Measurements from ENCODE around the gene MAG.

MAG gene

GRCh38 chr19:35298561-35298972, 6.6 kb downstream of the MAG start:
- DNase-seq (ENCODE audit: low read depth in 2 of 2) = no peak

DNA sequence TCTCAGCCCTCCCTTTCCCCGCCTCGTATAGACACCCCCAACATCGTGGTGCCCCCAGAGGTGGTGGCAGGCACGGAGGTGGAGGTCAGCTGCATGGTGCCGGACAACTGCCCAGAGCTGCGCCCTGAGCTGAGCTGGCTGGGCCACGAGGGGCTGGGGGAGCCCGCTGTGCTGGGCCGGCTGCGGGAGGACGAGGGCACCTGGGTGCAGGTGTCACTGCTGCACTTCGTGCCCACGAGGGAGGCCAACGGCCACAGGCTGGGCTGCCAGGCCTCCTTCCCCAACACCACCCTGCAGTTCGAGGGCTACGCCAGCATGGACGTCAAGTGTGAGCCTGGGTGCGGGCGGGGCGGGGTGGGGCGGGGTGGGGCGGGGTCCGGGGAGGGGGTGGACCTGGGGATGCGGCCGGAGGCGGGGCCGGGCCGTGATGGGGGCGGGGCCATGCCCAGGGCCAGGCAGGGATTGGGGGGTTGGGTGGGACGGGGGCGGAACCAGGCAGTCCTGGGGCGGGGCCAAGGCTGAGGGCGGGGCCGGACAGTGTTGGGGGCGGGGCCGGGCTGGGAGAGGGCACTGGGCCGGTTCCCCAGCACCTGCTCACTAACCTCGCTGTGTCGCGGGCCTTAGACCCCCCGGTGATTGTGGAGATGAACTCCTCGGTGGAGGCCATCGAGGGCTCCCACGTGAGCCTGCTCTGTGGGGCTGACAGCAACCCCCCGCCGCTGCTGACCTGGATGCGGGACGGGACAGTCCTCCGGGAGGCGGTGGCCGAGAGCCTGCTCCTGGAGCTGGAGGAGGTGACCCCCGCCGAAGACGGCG, 7.8 kb downstream of the MAG start:
- DNase-seq (ENCODE audit: low read depth in 2 of 2) = no peak

DNA sequence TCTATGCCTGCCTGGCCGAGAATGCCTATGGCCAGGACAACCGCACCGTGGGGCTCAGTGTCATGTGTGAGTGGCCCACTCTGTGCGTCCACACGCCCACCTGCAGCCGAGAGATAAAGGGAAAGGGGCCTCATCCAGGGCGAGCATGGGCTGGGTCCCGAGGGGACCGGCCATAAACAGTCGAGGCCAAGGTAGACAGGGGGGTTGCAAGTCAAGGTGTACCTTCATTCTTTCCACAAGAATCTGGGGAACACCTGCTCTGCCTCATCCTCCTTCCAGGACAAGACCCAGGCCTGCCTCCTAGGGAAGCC, 8.3 kb downstream of the MAG start:
- no peak for DNase-seq (ENCODE audit: low read depth in 2 of 2)

DNA sequence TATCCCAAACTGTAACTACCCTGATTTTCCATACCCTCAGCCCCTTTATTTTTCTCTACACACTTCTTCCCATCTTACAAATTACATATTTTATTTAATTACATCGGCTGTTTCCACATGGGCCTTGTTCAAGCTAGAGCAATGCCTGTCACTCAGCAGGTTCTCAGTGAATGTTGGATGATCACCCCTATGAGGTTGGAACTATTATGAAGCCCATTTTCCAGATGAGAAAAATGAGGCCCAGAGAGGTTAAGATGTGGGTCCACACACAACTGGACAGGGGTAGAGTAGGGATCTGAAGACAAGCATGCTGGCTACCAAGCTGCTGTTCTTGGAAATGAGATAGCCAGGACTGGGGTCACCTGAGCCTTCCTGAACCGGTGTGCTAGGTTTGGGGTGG, 10.0 kb downstream of the MAG start:
- DNase-seq (ENCODE audit: low read depth in 2 of 2) = no peak

DNA sequence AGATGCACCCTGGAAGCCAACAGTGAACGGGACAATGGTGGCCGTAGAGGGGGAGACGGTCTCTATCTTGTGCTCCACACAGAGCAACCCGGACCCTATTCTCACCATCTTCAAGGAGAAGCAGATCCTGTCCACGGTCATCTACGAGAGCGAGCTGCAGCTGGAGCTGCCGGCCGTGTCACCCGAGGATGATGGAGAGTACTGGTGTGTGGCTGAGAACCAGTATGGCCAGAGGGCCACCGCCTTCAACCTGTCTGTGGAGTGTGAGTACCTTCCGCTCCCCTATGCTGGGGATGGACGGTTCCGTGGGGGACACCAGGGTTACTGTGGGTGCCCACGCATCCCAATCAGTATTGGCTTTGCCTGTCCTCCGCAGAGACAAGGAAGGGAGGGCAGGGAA, 10.5 kb downstream of the MAG start:
- DNase-seq (ENCODE audit: low read depth in 2 of 2) = no peak

- DNase-seq (ENCODE audit: low read depth in 2 of 2) = no peak
These were observed 11.5 kb downstream of the MAG start for GRCh38 chr19:35303357-35303915.

DNA sequence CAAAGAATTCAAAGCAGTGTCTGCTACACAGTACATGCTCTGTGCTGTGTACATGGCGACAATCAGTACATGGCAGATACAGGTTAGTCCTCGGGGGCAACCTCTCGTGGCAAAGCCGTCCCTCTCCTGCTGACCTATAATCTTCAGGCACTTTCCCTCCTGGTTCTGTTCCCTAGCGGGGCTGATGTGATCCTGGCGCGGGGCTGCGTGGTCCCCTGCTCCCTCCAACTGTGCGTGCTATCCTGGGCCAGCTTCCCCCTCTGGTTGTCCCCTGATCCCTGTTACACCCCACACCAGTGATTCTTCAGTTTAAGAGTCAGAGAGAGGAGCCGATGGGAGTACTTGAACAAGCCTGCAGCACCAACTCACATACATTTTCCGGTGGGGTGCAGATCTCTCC, 12.1 kb downstream of the MAG start:
- DNase-seq (ENCODE audit: low read depth in 2 of 2) = no peak

GRCh38 chr19:35305181-35305580, 13.2 kb downstream of the MAG start:
- DNase-seq (ENCODE audit: low read depth in 2 of 2) = no peak

GRCh38 chr19:35306473-35307246, 14.7 kb downstream of the MAG start:
- DNase-seq (ENCODE audit: low read depth in 2 of 2) = no peak

DNA sequence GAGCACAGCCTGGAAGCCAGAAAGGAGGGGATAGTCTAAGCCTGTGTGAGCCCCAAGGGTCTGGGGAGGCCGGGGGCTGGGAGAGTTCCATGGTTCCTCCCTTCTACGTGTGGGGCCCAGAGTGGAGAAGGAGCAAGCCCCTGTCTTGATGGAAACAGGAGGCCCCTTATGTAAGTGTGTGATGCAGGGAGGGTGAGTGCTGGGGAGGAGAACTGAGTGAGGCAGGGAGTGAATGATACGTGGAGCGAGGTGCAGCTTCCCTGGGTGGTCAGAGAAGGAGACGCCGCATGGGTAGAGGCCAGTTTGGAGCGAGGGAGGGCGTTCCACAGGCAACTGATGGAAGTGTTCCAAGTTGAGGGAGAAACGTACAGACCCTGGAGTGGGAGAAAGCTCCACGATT, 16.0 kb downstream of the MAG start:
- no peak for DNase-seq (ENCODE audit: low read depth in 2 of 2)

DNA sequence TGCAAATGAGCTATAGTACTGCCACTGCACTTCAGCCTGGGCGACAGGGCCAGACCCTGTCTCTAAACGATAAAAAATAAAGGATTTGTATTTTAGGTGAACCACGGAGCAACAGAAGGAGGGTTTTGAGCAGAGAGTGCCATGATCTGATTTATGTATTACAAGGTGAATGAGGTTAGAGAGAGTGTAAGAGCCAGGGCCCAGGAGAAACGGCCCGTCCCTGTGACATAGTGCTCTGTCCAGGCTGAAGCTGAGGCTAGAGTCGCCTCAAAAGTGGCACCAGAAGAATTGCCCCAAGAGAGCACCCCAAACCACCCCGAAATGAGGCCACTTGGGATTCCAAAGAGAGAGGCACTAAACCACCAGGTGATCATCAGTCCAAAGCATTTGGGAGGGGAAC, 16.9 kb downstream of the MAG start:
- DNase-seq (ENCODE audit: low read depth in 2 of 2) = no peak

DNA sequence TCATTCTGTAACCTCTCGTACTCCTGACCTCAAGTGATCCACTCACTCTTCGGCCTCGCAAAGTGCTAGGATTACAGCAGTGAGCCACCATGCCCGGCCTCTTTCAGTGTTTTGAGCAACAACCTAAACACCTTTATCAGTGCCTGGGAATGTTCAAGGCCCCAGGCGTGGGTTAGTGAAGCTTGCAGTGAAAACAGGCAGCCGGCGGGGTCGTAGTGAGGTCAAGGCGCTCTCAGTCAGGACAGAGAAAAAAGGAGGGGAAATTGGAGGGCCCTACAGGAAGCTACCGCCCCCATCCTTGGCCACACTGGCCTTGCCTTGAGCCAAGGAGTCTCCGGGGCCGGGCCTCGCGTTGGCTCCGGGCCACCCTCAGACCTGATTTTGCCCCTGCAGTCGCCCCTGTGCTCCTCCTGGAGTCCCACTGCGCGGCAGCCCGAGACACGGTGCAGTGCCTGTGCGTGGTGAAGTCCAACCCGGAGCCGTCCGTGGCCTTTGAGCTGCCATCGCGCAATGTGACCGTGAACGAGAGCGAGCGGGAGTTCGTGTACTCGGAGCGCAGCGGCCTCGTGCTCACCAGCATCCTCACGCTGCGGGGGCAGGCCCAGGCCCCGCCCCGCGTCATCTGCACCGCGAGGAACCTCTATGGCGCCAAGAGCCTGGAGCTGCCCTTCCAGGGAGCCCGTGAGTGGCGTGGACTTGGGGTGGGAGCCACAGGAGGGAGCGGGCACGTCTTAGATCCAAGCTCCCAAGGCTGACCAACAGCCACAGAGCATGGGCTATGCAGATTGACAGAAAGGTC, 17.7 kb downstream of the MAG start:
- no peak for DNase-seq (ENCODE audit: low read depth in 2 of 2)

DNA sequence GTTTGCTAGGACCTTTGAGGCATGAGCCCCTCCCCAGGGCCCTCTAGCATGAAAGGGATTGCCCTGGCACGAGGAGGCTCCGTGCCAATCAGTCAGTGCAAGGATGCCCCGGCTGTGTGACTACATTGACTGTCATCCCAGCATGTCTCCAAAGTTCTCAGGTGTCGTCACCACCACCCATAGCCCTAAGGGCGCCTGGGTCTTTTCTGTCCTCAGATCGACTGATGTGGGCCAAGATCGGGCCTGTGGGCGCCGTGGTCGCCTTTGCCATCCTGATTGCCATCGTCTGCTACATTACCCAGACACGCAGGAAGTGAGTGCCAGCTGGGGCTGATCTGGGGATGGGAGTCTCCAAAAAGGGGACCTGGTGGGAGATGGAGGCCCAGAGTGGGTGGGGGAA, 18.4 kb downstream of the MAG start:
- no peak for DNase-seq (ENCODE audit: low read depth in 2 of 2)

DNA sequence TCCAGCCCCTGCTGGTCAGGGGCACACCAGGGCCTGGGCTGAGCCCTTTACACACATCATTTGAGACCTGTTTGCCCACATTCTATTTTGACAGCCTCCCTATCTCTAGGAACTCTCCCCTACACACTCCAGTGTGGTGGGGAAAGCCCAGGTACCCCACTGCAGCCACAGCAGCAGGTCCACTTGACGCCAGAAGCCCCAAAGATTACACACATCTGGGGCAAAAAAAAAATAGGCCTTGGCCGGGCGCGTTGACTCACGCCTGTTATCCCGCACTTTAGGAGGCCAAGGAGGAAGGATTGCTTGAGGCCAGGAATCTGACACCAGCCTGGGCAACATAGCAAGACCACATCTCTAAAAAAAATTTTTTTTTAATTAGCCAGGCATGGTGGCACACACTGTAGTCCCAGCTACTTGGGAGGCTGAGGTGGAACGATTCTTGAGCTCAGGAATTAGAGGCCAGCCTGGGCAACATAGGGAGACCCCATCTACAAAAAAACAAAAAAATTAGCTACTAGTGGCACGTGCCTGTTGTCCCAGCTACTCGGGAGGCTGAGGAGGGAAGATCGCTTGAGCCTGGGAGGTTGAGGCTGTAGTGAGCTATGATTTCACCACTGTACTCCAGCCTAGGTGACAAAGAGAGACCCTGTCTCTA, 19.0 kb downstream of the MAG start:
- DNase-seq (ENCODE audit: low read depth in 2 of 2) = no peak

DNA sequence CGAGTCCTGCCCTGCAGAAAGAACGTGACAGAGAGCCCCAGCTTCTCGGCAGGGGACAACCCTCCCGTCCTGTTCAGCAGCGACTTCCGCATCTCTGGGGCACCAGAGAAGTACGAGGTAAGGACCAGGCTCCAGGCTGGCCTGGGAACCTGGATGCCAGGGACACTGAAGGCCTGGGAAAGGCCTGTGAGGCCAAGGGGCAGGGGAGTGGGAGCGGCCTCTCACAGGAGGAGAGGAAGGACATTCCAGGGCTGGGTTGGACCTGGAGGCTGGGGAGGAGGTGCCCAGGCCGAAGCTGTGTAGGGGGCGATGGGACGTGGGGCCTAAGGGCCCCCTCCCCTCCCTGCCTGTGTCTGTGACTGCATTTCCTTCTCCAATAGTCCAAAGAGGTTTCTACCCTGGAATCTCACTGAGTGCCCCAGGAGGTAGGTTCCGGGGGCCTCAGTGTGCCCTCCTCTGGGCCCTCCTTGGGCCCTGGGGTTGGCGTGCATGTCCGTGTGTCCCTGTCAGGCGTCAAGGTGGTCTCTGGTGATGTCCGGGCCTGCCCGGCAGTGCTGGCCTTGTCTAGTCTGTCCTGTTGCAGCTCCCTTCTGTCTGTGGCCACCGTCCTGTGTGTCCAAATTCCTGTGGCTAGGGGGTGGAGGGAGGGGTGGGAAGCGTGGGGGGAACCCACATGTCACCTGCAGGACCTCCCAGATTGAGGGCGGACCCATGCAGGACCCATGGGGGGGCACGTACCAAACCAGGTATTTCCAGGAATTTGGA, 20.1 kb downstream of the MAG start:
- DNase-seq (ENCODE audit: low read depth in 2 of 2) = no peak

DNA sequence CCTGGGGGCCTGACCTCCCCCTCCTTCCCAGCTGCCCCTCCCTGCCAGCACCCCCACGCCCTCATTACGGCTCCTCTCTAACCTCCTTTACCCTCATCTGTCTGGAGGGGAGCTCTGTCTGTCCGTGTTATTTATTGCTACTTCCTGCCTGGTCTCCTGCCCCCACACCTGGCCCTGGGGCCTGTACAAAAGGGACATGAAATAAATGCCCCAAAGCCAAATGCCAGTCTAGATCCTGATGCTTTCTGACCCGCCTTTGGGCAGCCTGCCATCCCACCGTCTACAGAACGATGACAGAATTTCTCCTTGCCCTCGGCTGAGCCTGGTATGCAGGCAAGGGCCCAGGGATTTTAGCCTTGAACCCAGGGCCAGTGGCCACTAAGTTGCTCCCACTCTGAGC, 21.6 kb downstream of the MAG start:
- DNase-seq (ENCODE audit: low read depth in 2 of 2) = no peak

DNA sequence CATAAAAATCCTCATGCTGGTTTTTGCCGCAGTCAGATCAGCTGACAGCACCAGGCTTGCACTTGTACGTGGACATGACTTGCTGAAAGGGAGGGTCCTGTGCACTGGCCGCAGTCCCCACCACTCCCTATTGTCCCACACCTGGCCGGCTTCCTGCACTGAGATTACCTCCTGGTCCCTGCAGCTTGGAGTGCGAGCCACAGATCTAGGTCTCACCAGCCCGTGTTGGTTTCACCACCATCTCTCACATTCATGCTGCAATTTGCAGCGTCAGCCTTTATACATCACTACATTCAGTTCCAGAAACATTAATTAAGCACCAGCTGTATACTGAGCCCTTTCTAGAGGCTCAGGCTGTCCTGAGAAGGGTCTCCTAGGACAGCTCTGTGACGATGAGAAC, 22.1 kb downstream of the MAG start:
- DNase-seq (ENCODE audit: low read depth in 2 of 2) = no peak

DNA sequence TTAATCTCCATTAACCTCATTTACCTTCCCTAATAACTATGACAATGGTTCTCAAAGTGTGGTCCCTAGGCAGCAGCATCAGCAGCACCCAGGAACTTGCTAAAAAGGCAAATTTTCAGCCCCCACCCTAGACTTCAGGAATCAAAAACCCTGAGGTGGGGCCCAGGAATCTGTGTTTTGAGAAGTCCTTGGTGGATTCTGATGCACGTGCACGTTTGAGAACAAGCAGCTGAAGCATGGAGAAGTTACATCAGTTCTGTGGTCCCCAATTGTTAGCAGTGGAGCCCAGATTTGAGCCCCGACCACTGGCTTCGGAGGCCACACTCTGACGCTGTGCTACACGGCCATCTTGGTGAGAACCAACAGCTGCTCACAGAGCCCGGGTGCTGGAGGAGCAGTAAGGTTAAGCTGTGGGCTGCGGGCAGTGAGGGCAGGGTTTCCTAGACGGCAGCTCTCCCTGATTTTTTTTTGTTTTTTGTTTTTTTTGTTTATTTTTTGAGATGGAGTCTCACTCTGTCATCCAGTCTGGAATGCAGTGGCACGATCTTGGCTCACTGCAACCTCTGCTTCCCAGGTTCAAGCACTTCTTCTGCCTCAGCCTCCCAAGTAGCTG, 23.0 kb downstream of the MAG start:
- DNase-seq (ENCODE audit: low read depth in 2 of 2) = no peak

DNA sequence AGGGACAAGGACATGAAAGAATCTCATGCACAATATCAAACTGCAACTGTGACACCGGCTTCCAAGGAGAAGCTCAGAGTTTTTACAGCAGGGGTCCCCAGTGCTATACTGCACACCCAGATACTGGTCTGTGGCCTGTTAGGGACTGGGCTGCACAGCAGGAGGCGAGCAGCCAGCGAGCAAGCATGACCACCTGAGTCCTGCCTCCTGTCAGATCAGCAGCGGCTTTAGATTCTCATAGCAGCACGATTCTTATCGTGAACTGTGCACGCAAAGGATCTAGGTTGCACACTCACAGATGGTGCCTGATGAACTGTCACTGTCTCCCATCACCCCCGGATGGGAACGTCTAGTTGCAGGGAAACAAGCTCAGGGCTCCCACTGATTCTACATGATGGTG, 23.9 kb downstream of the MAG start:
- no peak for DNase-seq (ENCODE audit: low read depth in 2 of 2)

- no peak for DNase-seq (ENCODE audit: low read depth in 2 of 2)
These were observed 24.6 kb downstream of the MAG start for GRCh38 chr19:35316560-35316959.
